ENCODE data around the gene UPF3A.
"Not testable (repeated sequence)": the region's sequence is repeated elsewhere in the genome, so short reads cannot be mapped to it uniquely, and the experiment has no call there.

Gene UPF3A

DNA sequence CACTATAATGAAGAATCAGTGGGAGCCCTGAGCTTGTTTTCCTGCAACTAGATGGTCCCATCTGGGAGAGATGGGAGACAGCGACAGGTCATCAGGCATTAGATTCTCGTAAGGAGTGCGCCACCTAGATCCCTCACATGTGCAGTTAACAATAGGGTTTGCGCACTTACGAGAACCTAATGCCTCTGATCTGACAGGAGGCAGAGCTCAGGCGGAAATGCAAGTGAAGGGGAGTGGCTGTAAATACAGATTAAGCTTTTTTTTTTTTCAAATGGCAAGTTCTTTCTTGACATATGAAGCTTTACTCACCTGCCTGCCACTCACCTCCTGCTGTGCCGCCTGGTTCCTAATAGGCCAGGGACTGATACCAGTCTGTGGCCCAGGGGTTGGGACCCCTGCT lies 32.3 kb upstream of the UPF3A start:
- Histone ChIP-seq H3K9me3 (ENCODE audit: control insufficient read depth, insufficient read depth, low read depth, low read length) (no peaks in the 10 kb centered on the region), H3K4me3 (ENCODE audit: low read depth, low read length) (no peak overlapping the region), H3K27ac (ENCODE audit: extremely low read depth, low read depth, low read length) (no peak overlapping the region), H3K36me3 (ENCODE audit: control insufficient read depth in 2 of 2, insufficient read depth in 1 of 2, low read length in 2 of 2) (peaks cover 49 to 87% of the 10 kb centered on the region in 2 experiments), H3K4me1 (ENCODE audit: control insufficient read depth, insufficient read depth, low read length) (no peaks in the 10 kb centered on the region)
- ChIA-PET POLR2A (interaction anchor here (0.6 kb wide), 1 partner anchor 1579 kb away, joined by 6 read pairs; no protein-coding TSS in a partner anchor), CTCF (interaction anchor here (1.1 kb wide), 1 partner anchor 9 kb away, joined by 4 read pairs; no protein-coding TSS in a partner anchor)
- TF ChIP-seq, protein P1, sequence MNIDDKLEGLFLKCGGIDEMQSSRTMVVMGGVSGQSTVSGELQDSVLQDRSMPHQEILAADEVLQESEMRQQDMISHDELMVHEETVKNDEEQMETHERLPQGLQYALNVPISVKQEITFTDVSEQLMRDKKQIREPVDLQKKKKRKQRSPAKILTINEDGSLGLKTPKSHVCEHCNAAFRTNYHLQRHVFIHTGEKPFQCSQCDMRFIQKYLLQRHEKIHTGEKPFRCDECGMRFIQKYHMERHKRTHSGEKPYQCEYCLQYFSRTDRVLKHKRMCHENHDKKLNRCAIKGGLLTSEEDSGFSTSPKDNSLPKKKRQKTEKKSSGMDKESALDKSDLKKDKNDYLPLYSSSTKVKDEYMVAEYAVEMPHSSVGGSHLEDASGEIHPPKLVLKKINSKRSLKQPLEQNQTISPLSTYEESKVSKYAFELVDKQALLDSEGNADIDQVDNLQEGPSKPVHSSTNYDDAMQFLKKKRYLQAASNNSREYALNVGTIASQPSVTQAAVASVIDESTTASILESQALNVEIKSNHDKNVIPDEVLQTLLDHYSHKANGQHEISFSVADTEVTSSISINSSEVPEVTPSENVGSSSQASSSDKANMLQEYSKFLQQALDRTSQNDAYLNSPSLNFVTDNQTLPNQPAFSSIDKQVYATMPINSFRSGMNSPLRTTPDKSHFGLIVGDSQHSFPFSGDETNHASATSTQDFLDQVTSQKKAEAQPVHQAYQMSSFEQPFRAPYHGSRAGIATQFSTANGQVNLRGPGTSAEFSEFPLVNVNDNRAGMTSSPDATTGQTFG (tag by site-specific recombination; IDR thresholded peaks at IDR 0.05; ENCODE audit: borderline replicate concordance): no peak
- no peak for TF ChIP-seq ZNF157 (tag by site-specific recombination; IDR thresholded peaks at IDR 0.05)
- TF ChIP-seq ZNF292 (tag by site-specific recombination; IDR thresholded peaks at IDR 0.05; ENCODE audit: borderline replicate concordance, low read depth): no peak
- TF ChIP-seq REPIN1 (tag by site-specific recombination; IDR thresholded peaks at IDR 0.05; ENCODE audit: low read depth): no peak
- TF ChIP-seq ZNF658 (tag by site-specific recombination; IDR thresholded peaks at IDR 0.05): no peak
- no peak for TF ChIP-seq MYNN (tag by site-specific recombination; IDR thresholded peaks at IDR 0.05; ENCODE audit: borderline replicate concordance)
- TF ChIP-seq ZNF19 (tag by site-specific recombination; IDR thresholded peaks at IDR 0.05; ENCODE audit: low read depth): no peak
- TF ChIP-seq, protein P2, sequence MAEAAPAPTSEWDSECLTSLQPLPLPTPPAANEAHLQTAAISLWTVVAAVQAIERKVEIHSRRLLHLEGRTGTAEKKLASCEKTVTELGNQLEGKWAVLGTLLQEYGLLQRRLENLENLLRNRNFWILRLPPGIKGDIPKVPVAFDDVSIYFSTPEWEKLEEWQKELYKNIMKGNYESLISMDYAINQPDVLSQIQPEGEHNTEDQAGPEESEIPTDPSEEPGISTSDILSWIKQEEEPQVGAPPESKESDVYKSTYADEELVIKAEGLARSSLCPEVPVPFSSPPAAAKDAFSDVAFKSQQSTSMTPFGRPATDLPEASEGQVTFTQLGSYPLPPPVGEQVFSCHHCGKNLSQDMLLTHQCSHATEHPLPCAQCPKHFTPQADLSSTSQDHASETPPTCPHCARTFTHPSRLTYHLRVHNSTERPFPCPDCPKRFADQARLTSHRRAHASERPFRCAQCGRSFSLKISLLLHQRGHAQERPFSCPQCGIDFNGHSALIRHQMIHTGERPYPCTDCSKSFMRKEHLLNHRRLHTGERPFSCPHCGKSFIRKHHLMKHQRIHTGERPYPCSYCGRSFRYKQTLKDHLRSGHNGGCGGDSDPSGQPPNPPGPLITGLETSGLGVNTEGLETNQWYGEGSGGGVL (tag by site-specific recombination; IDR thresholded peaks at IDR 0.05): no peak
- TF ChIP-seq, protein P3, sequence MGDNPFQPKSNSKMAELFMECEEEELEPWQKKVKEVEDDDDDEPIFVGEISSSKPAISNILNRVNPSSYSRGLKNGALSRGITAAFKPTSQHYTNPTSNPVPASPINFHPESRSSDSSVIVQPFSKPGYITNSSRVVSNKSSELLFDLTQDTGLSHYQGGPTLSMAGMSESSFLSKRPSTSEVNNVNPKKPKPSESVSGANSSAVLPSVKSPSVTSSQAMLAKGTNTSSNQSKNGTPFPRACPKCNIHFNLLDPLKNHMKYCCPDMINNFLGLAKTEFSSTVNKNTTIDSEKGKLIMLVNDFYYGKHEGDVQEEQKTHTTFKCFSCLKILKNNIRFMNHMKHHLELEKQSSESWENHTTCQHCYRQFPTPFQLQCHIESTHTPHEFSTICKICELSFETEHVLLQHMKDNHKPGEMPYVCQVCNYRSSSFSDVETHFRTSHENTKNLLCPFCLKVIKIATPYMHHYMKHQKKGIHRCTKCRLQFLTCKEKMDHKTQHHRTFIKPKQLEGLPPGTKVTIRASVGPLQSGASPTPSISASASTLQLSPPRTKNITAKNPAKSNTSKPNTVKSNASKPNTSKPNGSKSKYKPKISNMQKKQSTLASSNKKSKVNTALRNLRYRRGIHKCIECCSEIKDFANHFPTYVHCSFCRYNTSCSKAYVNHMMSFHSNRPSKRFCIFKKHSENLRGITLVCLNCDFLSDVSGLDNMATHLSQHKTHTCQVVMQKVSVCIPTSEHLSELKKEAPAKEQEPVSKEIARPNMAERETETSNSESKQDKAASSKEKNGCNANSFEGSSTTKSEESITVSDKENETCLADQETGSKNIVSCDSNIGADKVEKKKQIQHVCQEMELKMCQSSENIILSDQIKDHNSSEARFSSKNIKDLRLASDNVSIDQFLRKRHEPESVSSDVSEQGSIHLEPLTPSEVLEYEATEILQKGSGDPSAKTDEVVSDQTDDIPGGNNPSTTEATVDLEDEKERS (tag by site-specific recombination; IDR thresholded peaks at IDR 0.05): no peak
- no peak for TF ChIP-seq ZNF585B (tag by site-specific recombination; IDR thresholded peaks at IDR 0.05)
- TF ChIP-seq ZNF677 (tag by site-specific recombination; IDR thresholded peaks at IDR 0.05): no peak

DNA sequence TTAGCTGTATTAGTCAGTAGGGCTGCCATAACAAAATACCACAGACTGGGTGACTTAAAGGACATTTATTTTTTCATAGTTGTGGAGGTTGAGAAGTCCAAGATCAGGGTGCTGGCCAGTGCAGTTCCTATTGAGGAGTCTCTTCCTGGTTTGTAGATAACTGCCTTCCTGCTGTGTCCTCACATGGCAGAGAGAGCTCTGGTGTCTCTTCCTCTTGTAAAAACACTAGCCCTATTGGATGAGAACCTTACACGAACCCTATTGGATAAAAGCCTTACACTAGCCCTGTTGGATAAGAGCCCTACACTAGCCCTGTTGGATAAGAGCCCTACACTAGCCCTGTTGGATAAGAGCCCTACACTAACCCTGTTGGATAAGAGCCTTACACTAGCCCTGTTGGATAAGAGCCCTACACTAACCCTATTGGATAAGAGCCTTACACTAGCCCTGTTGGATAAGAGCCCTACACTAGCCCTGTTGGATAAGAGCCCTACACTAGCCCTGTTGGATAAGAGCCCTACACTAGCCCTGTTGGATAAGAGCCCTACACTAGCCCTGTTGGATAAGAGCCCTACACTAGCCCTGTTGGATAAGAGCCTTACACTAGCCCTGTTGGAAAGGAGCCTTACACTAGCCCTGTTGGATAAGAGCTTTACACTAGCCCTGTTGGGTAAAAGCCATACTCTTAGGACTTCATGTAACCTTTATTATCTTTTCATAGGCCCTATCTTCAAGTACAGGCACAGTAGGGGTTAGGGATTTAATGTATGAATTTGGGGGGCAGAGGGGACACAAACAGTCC lies 29.6 kb upstream of the UPF3A start:
- CTCF ChIA-PET, POLR2A ChIA-PET: not testable (repeated sequence)
- H3K36me3 ChIP-seq (ENCODE audit: control insufficient read depth in 2 of 2, insufficient read depth in 1 of 2, low read length in 2 of 2): peaks cover 50 to 84% of the 10 kb centered on the region in 2 experiments

DNA sequence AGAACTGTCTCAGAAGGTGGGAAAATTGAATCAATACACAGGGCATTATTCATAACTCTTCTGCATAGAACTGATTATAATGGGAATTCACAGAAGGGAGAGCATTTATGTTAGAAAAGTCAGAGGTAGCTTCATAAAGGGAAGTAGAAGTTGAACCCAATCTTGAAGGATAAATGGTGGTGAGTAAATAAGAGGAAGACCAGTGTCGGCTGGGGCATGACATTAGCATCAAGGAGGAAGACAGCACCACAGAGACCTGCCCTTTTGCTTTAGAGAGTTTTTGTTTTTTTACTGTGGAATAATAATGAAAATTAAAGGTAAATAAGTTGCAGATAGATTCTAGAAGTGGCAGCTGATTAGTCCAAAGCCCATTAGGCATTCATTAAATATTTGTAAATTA lies 24.9 kb upstream of the UPF3A start:
- Histone ChIP-seq H3K4me3 (ENCODE audit: low read depth, low read length) (no peak overlapping the region), H3K9me3 (ENCODE audit: control insufficient read depth, insufficient read depth, low read depth, low read length) (no peaks in the 10 kb centered on the region), H3K36me3 (ENCODE audit: control insufficient read depth in 2 of 2, insufficient read depth in 1 of 2, low read length in 2 of 2) (peaks cover 38 to 81% of the 10 kb centered on the region in 2 experiments), H3K4me1 (ENCODE audit: control insufficient read depth, insufficient read depth, low read length) (no peaks in the 10 kb centered on the region), H3K27ac (ENCODE audit: extremely low read depth, low read depth, low read length) (no peak overlapping the region)
- TF ChIP-seq ZNF624 (tag by site-specific recombination; IDR thresholded peaks at IDR 0.05) (no peak), ZNF239 (tag by site-specific recombination; IDR thresholded peaks at IDR 0.05) (no peak), ZNF549 (tag by site-specific recombination; IDR thresholded peaks at IDR 0.05) (no peak), OVOL3 (tag by site-specific recombination; IDR thresholded peaks at IDR 0.05) (no peak), ZNF223 (tag by site-specific recombination; IDR thresholded peaks at IDR 0.05) (no peak), ZNF214 (tag by site-specific recombination; IDR thresholded peaks at IDR 0.05; ENCODE audit: borderline replicate concordance) (no peak), ZNF366 (tag by site-specific recombination; conservative IDR thresholded peaks at IDR 0.05) (no peak)
- TF ChIP-seq, protein P4, sequence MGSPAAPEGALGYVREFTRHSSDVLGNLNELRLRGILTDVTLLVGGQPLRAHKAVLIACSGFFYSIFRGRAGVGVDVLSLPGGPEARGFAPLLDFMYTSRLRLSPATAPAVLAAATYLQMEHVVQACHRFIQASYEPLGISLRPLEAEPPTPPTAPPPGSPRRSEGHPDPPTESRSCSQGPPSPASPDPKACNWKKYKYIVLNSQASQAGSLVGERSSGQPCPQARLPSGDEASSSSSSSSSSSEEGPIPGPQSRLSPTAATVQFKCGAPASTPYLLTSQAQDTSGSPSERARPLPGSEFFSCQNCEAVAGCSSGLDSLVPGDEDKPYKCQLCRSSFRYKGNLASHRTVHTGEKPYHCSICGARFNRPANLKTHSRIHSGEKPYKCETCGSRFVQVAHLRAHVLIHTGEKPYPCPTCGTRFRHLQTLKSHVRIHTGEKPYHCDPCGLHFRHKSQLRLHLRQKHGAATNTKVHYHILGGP (tag by site-specific recombination; IDR thresholded peaks at IDR 0.05): no peak
- ChIA-PET POLR2A (no interaction called here), CTCF (interaction anchor here (0.5 kb wide), 1 partner anchor 79 kb away, joined by 3 read pairs; no protein-coding TSS in a partner anchor)

More for the DNA sequence above, 29.6 kb upstream of the UPF3A start:
- H3K4me3 ChIP-seq (ENCODE audit: low read depth, low read length); H3K27ac ChIP-seq (ENCODE audit: extremely low read depth, low read depth, low read length); H3K9me3 ChIP-seq (ENCODE audit: control insufficient read depth, insufficient read depth, low read depth, low read length); H3K4me1 ChIP-seq (ENCODE audit: control insufficient read depth, insufficient read depth, low read length): not testable (repeated sequence)
- 0 out of 2 replicates have a peak, but pooled peaks have one; percentile 40 for TF ChIP-seq MYNN (tag by site-specific recombination; IDR thresholded peaks at IDR 0.05; ENCODE audit: borderline replicate concordance)
